GM23338 (cell line): Measurements from ENCODE around the gene FIBP.

Experiments
- CREB1 ChIP-seq: fragments of 250-450 bp; sonication (Bioruptor Pico); IDR thresholded peaks from 2 replicates; pipeline ENCODE4 v1.5.0; 2020; ENCODE audit warnings: low read depth, mild to moderate bottlenecking, moderate library complexity
- EZH2 ChIP-seq: fragments of 200-600 bp; sonication (generic); IDR thresholded peaks from one replicate; pipeline ENCODE4 v1.8.0; 2017; ENCODE audit warnings: antibody characterized with exemption, mild to moderate bottlenecking, low read depth; ENCODE audit not compliant: unreplicated experiment
- JUNB ChIP-seq: IDR thresholded peaks from one replicate; pipeline ENCODE4 v1.6.1; 2016; ENCODE audit warnings: antibody characterized with exemption; ENCODE audit not compliant: unreplicated experiment
- POLR2AphosphoS5 ChIP-seq: IDR thresholded peaks from 2 replicates; pipeline ENCODE4 v1.6.1; 2016; ENCODE audit warnings: antibody characterized with exemption, low read depth
- TF ChIP-seq, protein P1 (sequence below), 2 experiments: fragments of 200-600 bp in 1 of 2; sonication (generic) in 1 of 2; conservative IDR thresholded peaks; 2 replicates each; pipeline versions ENCODE4 v1.5.1 to v1.6.1; 2016 to 2017; ENCODE audit warnings: antibody characterized with exemption in 2 of 2, low read depth in 2 of 2, mild to moderate bottlenecking in 2 of 2, moderate library complexity in 1 of 2
- TF ChIP-seq, protein P2 (sequence below): IDR thresholded peaks from 2 replicates; pipeline ENCODE4 v1.6.1; 2016; ENCODE audit warnings: antibody characterized with exemption

DNA sequence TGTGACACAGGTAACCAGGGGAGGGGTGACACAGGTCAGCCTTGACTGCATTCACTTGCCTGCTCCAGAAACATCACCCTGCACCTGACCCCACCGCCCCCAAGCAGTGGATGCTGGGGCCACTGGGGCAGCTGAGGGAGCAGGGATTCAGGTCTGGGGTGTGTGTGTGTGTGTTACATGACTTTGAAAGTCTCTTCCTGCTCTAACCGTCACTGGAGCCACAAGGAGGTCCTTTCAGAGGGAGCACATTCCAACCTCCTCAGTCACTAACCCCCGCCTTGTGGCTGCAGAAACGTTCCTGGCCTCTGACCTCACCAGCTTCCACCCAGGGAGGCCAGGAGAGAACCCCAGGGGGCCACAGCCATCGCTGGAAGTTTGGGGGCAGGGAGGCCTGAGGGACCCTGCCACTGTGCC is 14.8 kb upstream of the FIBP start:
- TF ChIP-seq, protein P1, sequence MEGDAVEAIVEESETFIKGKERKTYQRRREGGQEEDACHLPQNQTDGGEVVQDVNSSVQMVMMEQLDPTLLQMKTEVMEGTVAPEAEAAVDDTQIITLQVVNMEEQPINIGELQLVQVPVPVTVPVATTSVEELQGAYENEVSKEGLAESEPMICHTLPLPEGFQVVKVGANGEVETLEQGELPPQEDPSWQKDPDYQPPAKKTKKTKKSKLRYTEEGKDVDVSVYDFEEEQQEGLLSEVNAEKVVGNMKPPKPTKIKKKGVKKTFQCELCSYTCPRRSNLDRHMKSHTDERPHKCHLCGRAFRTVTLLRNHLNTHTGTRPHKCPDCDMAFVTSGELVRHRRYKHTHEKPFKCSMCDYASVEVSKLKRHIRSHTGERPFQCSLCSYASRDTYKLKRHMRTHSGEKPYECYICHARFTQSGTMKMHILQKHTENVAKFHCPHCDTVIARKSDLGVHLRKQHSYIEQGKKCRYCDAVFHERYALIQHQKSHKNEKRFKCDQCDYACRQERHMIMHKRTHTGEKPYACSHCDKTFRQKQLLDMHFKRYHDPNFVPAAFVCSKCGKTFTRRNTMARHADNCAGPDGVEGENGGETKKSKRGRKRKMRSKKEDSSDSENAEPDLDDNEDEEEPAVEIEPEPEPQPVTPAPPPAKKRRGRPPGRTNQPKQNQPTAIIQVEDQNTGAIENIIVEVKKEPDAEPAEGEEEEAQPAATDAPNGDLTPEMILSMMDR (conservative IDR thresholded peaks at IDR 0.05; ENCODE audit: low read depth in 2 of 2), result no peak
- no peak for TF ChIP-seq POLR2AphosphoS5
- TF ChIP-seq EZH2, result no peak
- TF ChIP-seq, protein P2, sequence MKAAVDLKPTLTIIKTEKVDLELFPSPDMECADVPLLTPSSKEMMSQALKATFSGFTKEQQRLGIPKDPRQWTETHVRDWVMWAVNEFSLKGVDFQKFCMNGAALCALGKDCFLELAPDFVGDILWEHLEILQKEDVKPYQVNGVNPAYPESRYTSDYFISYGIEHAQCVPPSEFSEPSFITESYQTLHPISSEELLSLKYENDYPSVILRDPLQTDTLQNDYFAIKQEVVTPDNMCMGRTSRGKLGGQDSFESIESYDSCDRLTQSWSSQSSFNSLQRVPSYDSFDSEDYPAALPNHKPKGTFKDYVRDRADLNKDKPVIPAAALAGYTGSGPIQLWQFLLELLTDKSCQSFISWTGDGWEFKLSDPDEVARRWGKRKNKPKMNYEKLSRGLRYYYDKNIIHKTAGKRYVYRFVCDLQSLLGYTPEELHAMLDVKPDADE, result no peak
- TF ChIP-seq JUNB, result no peak
- no peak for TF ChIP-seq CREB1 (CRISPR knock-in tag)
